HepG2 (cell line): ENCODE results near the gene TEDC1. TPM values are rescaled to one million over a fixed set of nuclear protein-coding genes. Genes with fewer than 3 reads are reported as not detected.

Experiments used
- ATAC-seq: fragments of 200-7000 bp; cut with Tn5 transposase; 3 replicates; pipeline ENCODE4 v1.9.1; 2020; ENCODE audit warnings: mild to moderate bottlenecking, moderate library complexity
- BruUV-seq: library from RNA; stranded (reverse); fragments of 400-500 nt; replicated peaks from 2 replicates; lab custom pipeline; 2021; lab: Mats Ljungman, UMichigan
- CTCF ChIA-PET: fragments of 300-600 bp; formaldehyde crosslinking; extraction: SDS; loops from one replicate; lab custom pipeline; 2021; ENCODE audit warnings: low total read pairs, inconsistent platforms, low intra/inter-chr PET ratio; lab: Yijun Ruan, JAX
- POLR2A ChIA-PET: fragments of 350-600 bp; sonication (Branson Sonifier 250); formaldehyde crosslinking; loops from one replicate; lab custom pipeline; 2020; ENCODE audit warnings: antibody characterized with exemption, inconsistent platforms; lab: Yijun Ruan, JAX
- DNase-seq: peaks from one replicate; pipeline ENCODE4 v3.0.0-alpha.2; 2015; ENCODE audit warnings: low spot score
- FAIRE-seq: peaks from 3 replicates; lab custom pipeline; 2011; peaks lifted over from hg19 to GRCh38; lab: Jason Lieb, UNC
- H2AFZ ChIP-seq: one replicate; pipeline ENCODE4 v1.6.1; 2011; ENCODE audit warnings: low read length, inconsistent platforms
- H3K27ac ChIP-seq: fragments of 300-600 bp; 3 replicates; pipeline ENCODE4 v1.8.0; 2011; ENCODE audit warnings: mixed run types, mild to moderate bottlenecking, mixed read lengths, low read length, inconsistent platforms; ENCODE audit not compliant: insufficient read depth; ENCODE audit errors: extremely low read length
- H3K27me3 ChIP-seq, 2 experiments: fragments of 200-600 bp in 1 of 2; 2 replicates in 1 of 2; 3 replicates in 1 of 2; pipeline versions ENCODE4 v1.6.0 to v1.8.0; 2011; ENCODE audit warnings: low read length in 2 of 2, mild to moderate bottlenecking in 2 of 2, moderate library complexity in 2 of 2, inconsistent platforms in 1 of 2; ENCODE audit not compliant: insufficient read depth in 2 of 2, control insufficient read depth in 1 of 2
- H3K36me3 ChIP-seq, 2 experiments: fragments of 200-600 bp in 1 of 2; replicated peaks in 1 of 2; 2 replicates in 1 of 2; 3 replicates in 1 of 2; pipeline versions ENCODE4 v1.5.1 to v1.8.0; 2011; ENCODE audit warnings: low read length in 2 of 2, inconsistent platforms in 1 of 2; ENCODE audit not compliant: insufficient read depth in 2 of 2, control insufficient read depth in 1 of 2
- H3K4me1 ChIP-seq: 2 replicates; pipeline ENCODE4 v1.5.1; 2012; ENCODE audit warnings: low read length, inconsistent platforms; ENCODE audit not compliant: insufficient read depth
- H3K4me2 ChIP-seq: 2 replicates; pipeline ENCODE4 v1.6.0; 2011; ENCODE audit warnings: low read depth, low read length, inconsistent platforms
- H3K4me3 ChIP-seq, 3 experiments: fragments of 200-600 bp in 1 of 3; sonication (generic), shearing (Covaris generic) in 1 of 3; replicated peaks in 1 of 3; 2 replicates each; pipeline ENCODE4 v1.5.1; 2011 to 2016; ENCODE audit warnings: low read length in 3 of 3, inconsistent platforms in 2 of 3, low read depth in 2 of 3, mild to moderate bottlenecking in 2 of 3, control low read depth in 1 of 3, mixed read lengths in 1 of 3; ENCODE audit not compliant: insufficient read depth in 1 of 3
- H3K79me2 ChIP-seq: one replicate; pipeline ENCODE4 v1.6.1; 2011; ENCODE audit warnings: low read length, inconsistent platforms; ENCODE audit not compliant: insufficient read depth
- H3K9ac ChIP-seq: 2 replicates; pipeline ENCODE4 v1.6.0; 2011; ENCODE audit warnings: mild to moderate bottlenecking, low read depth, low read length, inconsistent platforms; ENCODE audit not compliant: insufficient read depth
- H3K9me3 ChIP-seq: 2 replicates; pipeline ENCODE4 v1.5.1; 2012; ENCODE audit warnings: mild to moderate bottlenecking, low read length
- H4K20me1 ChIP-seq: 2 replicates; pipeline ENCODE4 v1.6.0; 2011; ENCODE audit warnings: inconsistent platforms, mild to moderate bottlenecking, low read length, moderate library complexity; ENCODE audit not compliant: insufficient read depth
- ASH2L ChIP-seq: fragments of 300-600, 200-600 bp; sonication (generic); IDR thresholded peaks from 2 replicates; pipeline ENCODE4 v1.7.0; 2017; ENCODE audit warnings: low read depth, mild to moderate bottlenecking, moderate library complexity, mixed read lengths, low read length; ENCODE audit not compliant: insufficient read length
- DNMT1 ChIP-seq: sonication (generic); formaldehyde crosslinking; IDR thresholded peaks from 2 replicates; pipeline ENCODE4 v1.5.1; 2020; ENCODE audit warnings: mild to moderate bottlenecking, missing genetic modification reagents
- MTA1 ChIP-seq: sonication (generic); formaldehyde crosslinking; IDR thresholded peaks from 2 replicates; pipeline ENCODE4 v1.4.0; 2020; ENCODE audit warnings: missing genetic modification reagents, mild to moderate bottlenecking, borderline replicate concordance
- SIX4 ChIP-seq: sonication (generic); formaldehyde crosslinking; IDR thresholded peaks from 2 replicates; pipeline ENCODE4 v1.4.0; 2020; ENCODE audit warnings: missing genetic modification reagents
- SP1 ChIP-seq, 2 experiments: fragments of 450-650 bp in 1 of 2; sonication (generic) in 1 of 2; formaldehyde crosslinking in 1 of 2; IDR thresholded peaks; 2 replicates each; pipeline versions ENCODE4 v1.4.0 to v1.6.1; 2016 to 2020; ENCODE audit warnings: missing genetic modification reagents in 1 of 2
- TMF1 ChIP-seq: sonication (generic); formaldehyde crosslinking; IDR thresholded peaks from 2 replicates; pipeline ENCODE4 v1.8.1; 2022; ENCODE audit warnings: low read depth, missing genetic modification reagents
- ZBTB33 ChIP-seq: sonication (generic); formaldehyde crosslinking; IDR thresholded peaks from 2 replicates; pipeline ENCODE4 v1.4.0; 2020; ENCODE audit warnings: missing genetic modification reagents
- ZBTB38 ChIP-seq: sonication (generic); formaldehyde crosslinking; IDR thresholded peaks from 2 replicates; pipeline ENCODE4 v1.5.1; 2020; ENCODE audit warnings: mild to moderate bottlenecking, missing genetic modification reagents
- ZHX1 ChIP-seq: sonication (generic); formaldehyde crosslinking; IDR thresholded peaks from 2 replicates; pipeline ENCODE4 v1.8.1; 2022; ENCODE audit warnings: low read depth, mild to moderate bottlenecking, missing genetic modification reagents
- ZNF225 ChIP-seq: sonication (generic); formaldehyde crosslinking; IDR thresholded peaks from 2 replicates; pipeline ENCODE4 v1.4.0; 2020; ENCODE audit warnings: mild to moderate bottlenecking, missing genetic modification reagents
- ZNF33B ChIP-seq: sonication (generic); formaldehyde crosslinking; IDR thresholded peaks from 2 replicates; pipeline ENCODE4 v1.5.1; 2020; ENCODE audit warnings: mild to moderate bottlenecking, missing genetic modification reagents
- ZNF503 ChIP-seq: sonication (generic); formaldehyde crosslinking; IDR thresholded peaks from 2 replicates; pipeline ENCODE4 v1.4.0; 2020; ENCODE audit warnings: missing genetic modification reagents
- ZNF776 ChIP-seq: sonication (generic); formaldehyde crosslinking; IDR thresholded peaks from 2 replicates; pipeline ENCODE4 v1.4.0; 2020; ENCODE audit warnings: mild to moderate bottlenecking, missing genetic modification reagents
- ZNF816 ChIP-seq: sonication (generic); formaldehyde crosslinking; IDR thresholded peaks from 2 replicates; pipeline ENCODE4 v1.8.0; 2022; ENCODE audit warnings: missing genetic modification reagents, mild to moderate bottlenecking, borderline replicate concordance
- ZNF83 ChIP-seq: sonication (generic); formaldehyde crosslinking; IDR thresholded peaks from 2 replicates; pipeline ENCODE4 v1.4.0; 2020; ENCODE audit warnings: missing genetic modification reagents, mild to moderate bottlenecking, borderline replicate concordance
- ZNF883 ChIP-seq: sonication (generic); formaldehyde crosslinking; IDR thresholded peaks from 2 replicates; pipeline ENCODE4 v1.5.1; 2020; ENCODE audit warnings: mild to moderate bottlenecking, missing genetic modification reagents; ENCODE audit errors: not compliant biosample characterization
- WGBS: methylation state at CpG from one replicate; pipeline ENCODE4 v1.1.6; 2017; ENCODE audit warnings: low lambda C conversion rate; 5-methylcytosine and 5-hydroxymethylcytosine counted together
- in situ Hi-C: cut with HindIII; loops from 2 replicates; pipeline ENCODE4 v1.10.0; 2017; ENCODE audit warnings: low pct_unique_long_range_greater_than_20kb; ENCODE audit not compliant: extremely low pct_ligation_motif_present
- intact Hi-C: fragments of 100-400 bp; cut with micrococcal nuclease; formaldehyde crosslinking; loops from one replicate; pipeline ENCODE4 v1.10.0; 2022; ENCODE audit not compliant: unreplicated experiment
- polyA plus RNA-seq, 8 experiments: library from polyadenylated mRNA; depleted of rRNA in 3 of 8; stranded (reverse) in 7 of 8; unstranded in 1 of 8; fragments of >200 nt; fragmentation: Illumina TruSeq in 4 of 8; extraction: Trizol in 4 of 8; gene quantifications; 2 replicates each; pipeline versions ENCODE4 v1.2.1 to v1.2.3, GENCODE V29; 2011 to 2016; ENCODE audit warnings: low read depth in 4 of 8, missing spikeins in 1 of 8, mixed read lengths in 1 of 8; ENCODE audit not compliant: insufficient read depth in 1 of 8
- total RNA-seq, 5 experiments: library from RNA; depleted of rRNA; stranded (reverse); fragments of >200 nt; fragmentation: Illumina TruSeq; extraction: Trizol; gene quantifications; 2 replicates each; pipeline ENCODE4 v1.2.3, GENCODE V29; 2016; ENCODE audit warnings: low read depth in 1 of 5

Gene TEDC1
- total and polyA plus RNA-seq, 2 of the 13 experiments (the other 11 are each of a cell fraction or from before 2014, with no cell fraction given): 5.7 to 27.4 TPM

GRCh38 chr14:105528586-105529318 is 37.7 kb downstream of the TEDC1 start:
- ChIA-PET POLR2A (interaction anchor here (1.0 to 1.7 kb wide), 4 partner anchors 29 to 47 kb away, joined by 4 to 10 read pairs (median 8); no protein-coding TSS in a partner anchor), CTCF (interaction anchor here (1.1 to 4.1 kb wide), 3 partner anchors 38 to 80 kb away, joined by 3 to 15 read pairs (median 10); partner anchors contain the start of gene TEDC1)
- H2AFZ ChIP-seq: no peak overlapping the region
- intact Hi-C loops (loop anchor here (2.0 kb wide), 1 partner anchor 48 kb away; no protein-coding TSS in a partner anchor), in situ Hi-C loops (loop anchor here (5.0 kb wide), 2 partner anchors 41 to 106 kb away; partner anchors contain the start of gene CRIP1)
- H3K79me2 ChIP-seq: no peaks in the 10 kb centered on the region
- H3K9ac ChIP-seq: no peak overlapping the region
- H3K4me2 ChIP-seq: no peak overlapping the region; the same call in 1 of the 2 replicates
- H4K20me1 ChIP-seq: no peaks in the 10 kb centered on the region
- peaks cover 48% of the 10 kb centered on the region for H3K4me1 ChIP-seq
- H3K27me3 ChIP-seq: peaks cover 3 to 25% of the 10 kb centered on the region in 2 experiments; a peak in 4 of 5 replicates
- FAIRE-seq (no peak), ATAC-seq (no peak), DNase-seq (no peak)
- WGBS: 81% methylated on average over 36 of the region's 89 CpGs
- no peak overlapping the region for H3K27ac ChIP-seq
- no TSS peak for BruUV-seq
- H3K9me3 ChIP-seq: no peaks in the 10 kb centered on the region
- H3K4me3 ChIP-seq: peak overlapping the region in 1 of 3 experiments; percentile 89; a peak in 2 of 6 replicates
- 0 out of 5 replicates have a peak, but pooled peaks cover 0 to 6% of the 10 kb centered on the region in 2 experiments for H3K36me3 ChIP-seq
- TF ChIP-seq DNMT1 (peak; percentile 14; the same call in 1 of the 2 replicates), ZHX1 (CRISPR knock-in tag) (peak; percentile 60; the same call in 1 of the 2 replicates), ZNF503 (CRISPR knock-in tag) (no peak), ZNF776 (CRISPR knock-in tag) (peak; percentile 3; the same call in 1 of the 2 replicates), ZBTB38 (CRISPR knock-in tag) (peak; percentile 92), SP1 (IDR thresholded peaks at IDR 0.05) (no peak), SP1 (CRISPR knock-in tag; IDR thresholded peaks at IDR 0.05) (no peak), ZBTB33 (CRISPR knock-in tag) (peak; percentile 3; the same call in 1 of the 2 replicates), ZNF83 (CRISPR knock-in tag) (0 out of 2 replicates have a peak, but pooled peaks have one; percentile 18), ZNF225 (CRISPR knock-in tag) (0 out of 2 replicates have a peak, but pooled peaks have one; percentile 40), SIX4 (CRISPR knock-in tag) (no peak), ASH2L (peak; percentile 2), ZNF33B (no peak), ZNF816 (CRISPR knock-in tag) (no peak), TMF1 (0 out of 2 replicates have a peak, but pooled peaks have one; percentile 23), ZNF883 (CRISPR knock-in tag) (peak; percentile 16), MTA1 (no peak)
